ENCODE measurements around the gene APOL2.
"Not testable (repeated sequence)": the region's sequence is repeated elsewhere in the genome, so short reads cannot be mapped to it uniquely, and the experiment has no call there.

Gene APOL2

DNA sequence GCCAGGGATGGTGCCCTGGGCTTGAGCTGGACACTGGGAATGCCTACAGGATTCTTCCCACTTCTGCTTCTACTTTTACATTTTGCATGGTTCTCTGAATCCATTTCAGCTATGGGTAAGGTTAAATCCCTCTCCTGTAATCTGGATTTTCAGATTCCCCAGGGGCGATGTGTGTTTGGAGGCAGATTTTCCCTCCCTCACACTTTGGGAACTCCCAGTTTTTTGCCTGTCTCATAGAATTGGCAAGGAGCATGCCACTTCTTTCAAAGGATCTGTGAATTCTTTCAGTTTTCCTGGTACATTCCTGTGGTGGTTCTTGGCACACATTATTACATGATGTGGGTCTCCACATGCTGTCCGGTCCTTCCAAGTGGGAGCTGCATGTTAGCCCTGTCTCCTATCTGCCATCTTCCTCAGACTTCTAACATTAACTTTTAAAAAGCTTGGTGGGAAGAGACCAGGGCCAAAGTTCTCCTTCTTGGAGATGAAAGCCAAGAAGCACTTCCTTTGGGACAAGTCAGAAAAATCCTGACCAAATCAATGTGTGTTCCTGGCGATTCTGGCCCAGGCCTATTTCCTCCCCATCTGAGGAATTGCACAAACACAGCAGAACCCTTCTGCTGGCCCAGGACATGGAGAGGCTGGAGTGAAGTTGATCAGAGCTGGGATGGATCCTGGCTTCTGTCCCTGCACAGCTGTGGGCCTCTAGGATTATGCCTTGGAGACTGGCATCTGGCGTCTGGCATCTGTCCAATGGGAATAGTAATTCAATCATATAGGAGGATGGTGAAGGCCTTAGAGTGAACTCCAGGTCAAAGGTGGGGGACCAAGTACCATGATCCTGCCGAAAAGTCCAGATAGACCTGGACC is 5.4 kb upstream of the APOL2 start:
- no peak for DNase-seq (ENCODE audit: low read depth in 2 of 3, low spot score in 2 of 3)

DNA sequence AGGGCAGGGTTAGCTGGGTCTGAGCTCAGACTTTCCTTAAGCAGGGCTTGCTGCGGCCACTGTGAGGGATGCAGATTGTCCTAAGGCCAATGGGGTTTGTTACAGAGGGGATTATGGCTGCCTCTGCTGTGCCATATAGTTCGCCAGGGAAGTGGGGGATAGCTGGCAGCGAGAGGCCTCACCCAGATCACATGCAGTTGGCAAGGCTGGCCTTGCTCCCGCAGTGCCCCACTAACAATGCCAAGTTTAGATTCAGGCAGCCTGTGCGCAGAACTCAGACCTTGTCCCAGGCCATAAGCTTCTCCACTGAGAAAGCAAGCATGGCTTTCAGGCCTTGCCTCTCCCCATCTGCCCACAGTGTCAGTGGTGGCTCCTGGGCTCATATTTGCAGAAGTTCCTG is 4.7 kb upstream of the APOL2 start:
- no peak for DNase-seq (ENCODE audit: low read depth in 2 of 3, low spot score in 2 of 3)

DNA sequence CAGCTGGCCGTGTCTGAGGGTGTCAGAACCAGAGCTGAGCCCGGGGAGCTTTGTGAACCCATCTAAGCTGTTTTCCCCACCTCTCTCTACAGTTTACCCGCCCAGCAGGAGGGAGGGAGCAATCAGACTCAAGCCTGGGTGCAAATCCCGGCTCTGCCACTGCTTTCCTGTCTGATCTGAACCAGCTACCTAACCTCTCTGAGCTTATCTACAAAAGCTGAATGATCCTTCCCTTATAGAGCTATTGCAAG is 252 bp downstream of the APOL2 start:
- DNase-seq (ENCODE audit: low read depth in 2 of 3, low spot score in 2 of 3): no peak

DNA sequence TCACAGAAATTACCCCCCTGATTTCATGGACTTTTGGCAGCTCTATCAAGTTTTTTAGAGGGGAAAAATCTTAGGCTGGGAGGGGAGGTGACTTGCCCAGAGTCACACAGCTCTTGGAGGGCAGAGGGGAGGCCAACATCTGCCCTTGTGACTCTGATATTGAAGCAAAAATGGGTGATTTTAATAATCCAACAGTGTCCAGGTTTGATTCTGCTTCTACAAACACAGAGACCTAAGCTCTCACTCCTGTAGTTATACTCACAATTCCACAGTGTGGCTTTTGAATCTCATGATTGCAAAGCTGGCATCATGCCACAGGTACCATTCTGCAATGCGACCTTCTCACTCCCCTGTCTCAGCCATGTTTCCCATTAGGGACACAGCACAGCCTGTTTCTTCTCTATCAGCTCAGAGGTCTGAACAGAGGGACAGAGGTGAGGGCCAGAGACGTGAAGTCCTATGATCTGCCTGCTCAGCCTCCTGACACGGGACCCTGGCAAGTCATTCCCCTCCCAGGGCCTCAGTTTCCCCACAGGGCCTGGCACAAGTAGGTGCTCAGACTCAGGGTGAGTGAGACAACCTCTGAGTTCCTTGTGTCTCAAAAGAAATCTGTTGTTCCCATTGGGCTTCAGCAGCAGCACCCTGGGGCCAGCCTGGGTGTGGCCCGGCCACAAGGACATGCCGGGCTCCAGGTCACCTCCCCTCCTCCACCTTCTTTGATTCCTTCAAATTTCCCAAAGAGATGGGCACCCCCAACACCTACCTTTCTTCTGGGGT is 766 bp downstream of the APOL2 start:
- DNase-seq (ENCODE audit: low read depth in 2 of 3, low spot score in 2 of 3): no peak

DNA sequence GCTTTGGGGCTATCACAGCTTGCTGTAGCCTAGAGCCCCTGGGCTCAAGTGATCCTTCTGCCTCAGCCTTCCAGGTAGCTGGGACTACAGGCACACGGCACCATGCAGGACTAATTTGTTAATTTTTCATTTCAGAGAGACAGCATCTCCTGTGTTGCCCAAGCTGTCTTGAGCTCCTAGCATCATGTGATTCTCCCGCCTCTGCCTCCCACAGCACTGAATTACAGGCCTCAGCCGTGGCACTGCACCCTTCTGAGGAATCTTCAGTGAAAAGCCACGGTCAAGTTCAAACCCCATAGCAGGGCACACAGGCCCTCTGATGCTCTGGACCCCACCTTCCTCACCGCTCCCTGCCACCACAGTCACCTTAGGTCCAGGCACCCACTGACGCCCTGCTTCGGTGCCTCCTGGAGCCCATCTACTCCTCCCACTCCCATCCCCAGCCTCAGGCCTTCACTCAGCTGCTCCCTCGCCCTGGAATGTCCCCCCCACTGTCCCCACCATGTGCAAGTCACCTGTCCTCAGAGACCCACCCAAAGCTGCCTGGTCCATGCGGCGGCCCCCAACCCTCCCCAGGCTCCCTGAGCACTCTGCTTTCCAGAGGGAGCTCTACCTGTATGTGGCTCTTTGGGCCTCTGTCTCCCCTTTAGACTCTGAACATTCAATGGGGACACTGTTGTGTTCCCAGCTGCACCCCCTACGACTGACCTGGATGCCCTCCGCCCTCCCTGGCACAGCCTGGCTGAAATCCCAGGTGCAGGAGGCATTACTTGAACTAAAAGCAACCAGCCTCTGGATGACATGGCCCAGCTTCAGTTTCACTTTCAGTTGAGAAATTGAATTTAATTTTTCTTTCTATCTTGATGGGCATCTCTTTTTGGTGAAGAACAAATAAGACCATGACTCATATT is 1.6 kb downstream of the APOL2 start:
- no peak for DNase-seq (ENCODE audit: low read depth in 2 of 3, low spot score in 2 of 3)

DNA sequence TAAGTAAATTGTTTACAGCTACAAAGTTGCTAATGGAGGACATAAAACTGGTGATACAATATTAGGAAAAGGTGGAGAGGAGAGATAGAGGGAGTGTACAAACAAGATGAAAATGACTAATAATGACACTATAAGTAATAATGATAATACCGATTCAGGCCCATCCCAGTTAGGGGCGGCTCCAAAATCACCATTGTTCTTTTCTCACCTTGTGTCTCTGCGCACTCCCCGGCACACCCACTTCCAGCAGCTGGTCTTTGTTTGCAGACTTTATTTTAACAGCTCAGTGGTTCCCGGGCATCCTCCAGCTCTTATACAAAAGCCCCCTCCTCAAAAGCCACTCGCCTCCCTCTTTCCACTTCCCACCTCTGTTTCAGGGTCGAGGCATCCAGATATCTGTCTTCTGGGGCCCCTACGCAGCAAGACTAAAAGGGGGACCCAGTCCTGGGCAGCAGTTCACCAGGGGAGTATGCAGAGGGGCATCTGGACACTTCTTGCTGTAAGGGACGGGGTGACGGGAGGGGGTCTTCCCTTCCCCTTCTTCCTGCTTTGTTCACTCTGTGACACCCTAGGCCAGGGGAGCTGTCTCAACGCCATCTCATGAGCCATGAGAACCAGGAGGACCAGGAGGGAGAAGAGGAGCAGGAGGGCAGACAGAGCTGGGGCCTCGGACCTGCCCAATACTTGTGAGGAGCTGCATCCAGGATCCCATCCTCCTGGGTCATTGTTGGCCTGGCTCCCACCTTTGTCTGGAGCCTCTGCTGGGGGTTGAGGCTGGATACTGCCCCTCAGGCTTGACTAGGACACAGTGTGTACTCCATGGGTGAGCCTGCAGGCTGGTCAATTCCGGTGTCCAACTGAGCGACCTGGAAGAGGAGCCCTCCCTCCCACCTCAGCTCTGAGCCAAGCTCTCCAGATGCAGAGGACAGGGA is 2.7 kb downstream of the APOL2 start:
- no peak for DNase-seq (ENCODE audit: low read depth in 2 of 3, low spot score in 2 of 3)

DNA sequence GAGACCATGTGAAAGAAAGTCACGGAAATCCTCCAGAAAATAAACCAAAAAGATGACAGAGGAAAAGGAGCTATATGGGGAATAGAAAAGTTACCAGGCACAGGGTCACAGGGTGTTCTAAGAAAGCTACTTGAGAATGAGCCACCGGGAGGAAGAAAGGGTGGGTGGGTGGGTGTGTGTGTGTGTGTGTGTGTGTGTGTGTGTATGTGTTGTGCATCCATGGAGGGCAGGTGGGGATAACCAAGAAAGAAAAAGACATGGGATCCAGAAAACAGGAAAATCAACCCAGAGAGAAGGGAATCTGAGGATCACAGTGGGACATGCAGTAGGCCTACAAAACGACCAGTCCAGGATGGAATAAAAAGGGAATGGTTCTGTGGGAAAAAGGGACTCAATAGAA is 3.7 kb downstream of the APOL2 start:
- no peak for DNase-seq (ENCODE audit: low read depth in 2 of 3, low spot score in 2 of 3)

DNA sequence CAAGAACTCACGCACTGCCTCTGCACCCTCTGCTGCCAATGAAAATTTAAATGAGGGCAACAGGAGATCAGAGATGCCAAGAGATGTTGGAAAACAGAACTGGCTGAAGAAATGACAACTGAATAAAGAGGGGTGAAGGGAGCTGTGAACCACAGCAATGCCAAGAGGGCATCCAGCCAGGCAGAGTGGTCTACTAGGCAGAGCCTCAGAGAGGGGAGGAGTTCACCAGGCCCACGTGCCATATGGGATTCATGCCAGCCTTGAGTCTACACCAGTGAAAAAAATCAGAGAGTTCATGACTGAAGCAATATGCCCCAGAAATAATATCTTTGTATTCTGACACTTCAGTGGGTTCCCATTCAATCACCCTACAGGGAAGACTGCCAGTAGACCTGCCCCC is 4.4 kb downstream of the APOL2 start:
- DNase-seq (ENCODE audit: low read depth in 2 of 3, low spot score in 2 of 3): no peak

DNA sequence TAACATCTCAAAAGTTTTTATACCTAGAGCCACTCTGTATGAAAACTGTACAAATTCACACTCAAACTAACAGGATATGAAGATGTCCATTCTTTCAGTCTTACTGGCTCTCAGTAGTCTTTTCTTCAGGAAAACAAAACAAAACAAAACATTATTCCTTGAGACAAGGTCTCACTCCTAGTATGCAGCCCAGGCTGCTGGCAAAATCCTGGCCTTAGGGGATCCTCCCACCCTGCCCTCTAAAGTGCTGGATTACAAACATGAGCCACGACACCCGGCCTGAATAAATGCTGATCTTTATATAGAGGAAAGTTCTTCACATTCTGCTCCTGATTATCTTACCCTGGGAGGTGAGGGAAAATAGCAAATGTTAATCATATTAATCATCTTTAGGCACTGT is 5.1 kb downstream of the APOL2 start:
- no peak for DNase-seq (ENCODE audit: low read depth in 2 of 3, low spot score in 2 of 3)

DNA sequence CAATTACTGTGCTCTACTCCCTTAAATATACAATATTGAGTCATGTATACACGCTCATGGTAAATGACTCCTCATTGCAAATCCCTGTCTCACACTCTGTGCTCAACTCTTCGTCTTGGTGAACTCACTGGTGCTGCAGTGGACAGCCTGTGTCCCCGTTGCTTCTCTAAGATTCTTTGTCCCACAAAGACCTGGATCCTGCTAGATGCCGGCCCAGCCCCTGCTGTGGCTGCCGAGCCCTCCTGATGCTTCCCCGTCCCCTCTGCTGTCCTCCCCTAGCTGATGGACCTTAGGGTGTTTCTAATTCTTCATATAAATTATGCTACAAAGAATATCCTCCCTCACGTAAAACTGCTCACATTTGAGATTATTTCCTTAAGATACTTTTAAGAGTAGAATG is 5.5 kb downstream of the APOL2 start:
- DNase-seq (ENCODE audit: low read depth in 2 of 3, low spot score in 2 of 3): no peak

DNA sequence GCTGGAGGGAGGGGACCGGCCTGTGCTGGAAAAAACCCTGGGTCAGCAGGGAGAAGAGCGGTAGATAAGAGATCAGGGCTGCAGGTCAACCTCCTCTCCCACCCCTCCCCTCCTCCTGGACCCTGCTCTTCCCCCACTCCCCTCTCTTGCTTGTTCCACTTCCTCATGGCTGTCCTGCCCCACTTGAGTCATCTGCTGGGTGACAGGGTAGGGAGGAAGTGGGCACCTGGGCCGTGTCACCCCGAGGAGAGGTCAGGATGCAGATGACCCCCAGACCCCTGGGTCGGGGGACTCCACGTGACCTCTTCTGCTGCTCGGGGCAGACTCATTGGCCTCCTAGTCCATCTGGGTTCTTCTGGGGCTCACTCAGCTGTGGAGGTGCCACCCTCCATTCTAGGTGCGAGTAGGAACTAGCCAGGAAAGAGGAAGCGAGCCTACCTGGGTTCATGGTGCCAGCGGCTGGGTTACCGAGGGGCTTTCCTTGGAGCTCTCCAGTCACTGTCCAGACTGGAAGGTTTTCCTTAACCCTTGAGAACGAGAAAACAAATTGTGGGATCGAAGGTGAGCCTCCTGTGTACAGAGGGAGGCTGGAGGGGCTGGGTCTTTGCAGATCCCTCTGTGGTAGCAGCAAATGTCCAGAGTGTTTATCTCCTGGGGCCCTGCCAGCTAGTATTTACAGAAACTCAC is 6.5 kb downstream of the APOL2 start:
- DNase-seq (ENCODE audit: low read depth in 2 of 3, low spot score in 2 of 3): no peak

DNA sequence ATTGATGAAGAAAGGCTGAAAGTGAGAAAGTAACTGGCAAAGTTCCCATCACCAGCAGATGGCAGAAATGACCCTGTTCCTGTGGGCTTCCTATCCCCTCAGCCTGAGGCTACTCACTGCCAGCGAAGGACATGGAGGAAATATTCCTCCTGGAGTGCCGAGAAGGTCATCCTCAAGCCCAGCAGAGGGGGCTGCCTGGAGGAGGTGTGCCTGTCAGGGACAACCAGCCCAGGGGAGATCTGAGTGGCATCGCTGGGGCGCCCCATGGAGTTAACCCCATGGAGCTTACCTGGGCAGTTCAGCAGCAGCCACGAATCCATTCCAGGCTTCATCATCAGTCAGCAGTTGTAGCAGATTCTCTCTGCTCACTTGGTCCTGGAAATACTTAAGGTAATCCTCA is 8.3 kb downstream of the APOL2 start:
- DNase-seq (ENCODE audit: low read depth in 2 of 3, low spot score in 2 of 3): not testable (repeated sequence)

DNA sequence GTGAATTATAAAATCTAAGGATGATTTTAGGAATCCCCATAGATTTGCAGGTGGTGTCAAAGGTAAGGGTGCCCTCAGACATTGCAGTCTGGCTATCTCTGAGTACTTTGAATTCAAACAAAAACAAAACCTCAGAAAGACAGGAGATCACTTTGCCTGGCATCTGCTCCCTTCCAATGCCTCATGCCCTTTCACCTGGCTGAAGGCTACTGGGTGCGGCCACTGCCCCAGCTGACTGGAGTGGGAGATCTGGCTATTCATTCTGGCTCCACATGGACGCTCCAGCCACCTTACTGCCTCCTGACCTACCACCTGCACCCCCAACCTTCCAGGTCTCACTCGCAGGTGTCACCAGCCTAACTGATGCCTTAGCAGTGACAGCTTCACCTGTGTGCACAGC is 9.7 kb downstream of the APOL2 start:
- DNase-seq (ENCODE audit: low read depth in 2 of 3, low spot score in 2 of 3): not testable (repeated sequence)

DNA sequence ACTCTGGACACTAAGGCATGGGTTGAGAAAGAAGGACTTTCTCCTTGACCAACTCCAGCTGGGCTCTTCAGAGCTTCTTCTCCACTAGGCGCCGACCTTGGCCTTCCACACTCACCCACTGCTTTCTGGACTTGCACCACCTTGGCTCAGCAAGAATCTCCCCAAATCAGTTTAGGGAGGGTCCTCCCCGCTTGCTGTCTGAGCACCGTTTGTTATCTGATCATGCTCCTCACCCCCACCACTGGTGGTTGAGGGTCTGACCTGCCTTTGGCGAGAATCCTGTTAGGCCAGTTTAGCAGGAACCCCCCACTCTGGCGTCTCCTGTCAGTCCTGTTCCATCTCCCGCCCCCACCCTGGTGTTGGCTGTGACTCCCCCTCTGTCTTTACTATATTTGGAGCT is 10.4 kb downstream of the APOL2 start:
- no peak for DNase-seq (ENCODE audit: low read depth in 2 of 3, low spot score in 2 of 3)

DNA sequence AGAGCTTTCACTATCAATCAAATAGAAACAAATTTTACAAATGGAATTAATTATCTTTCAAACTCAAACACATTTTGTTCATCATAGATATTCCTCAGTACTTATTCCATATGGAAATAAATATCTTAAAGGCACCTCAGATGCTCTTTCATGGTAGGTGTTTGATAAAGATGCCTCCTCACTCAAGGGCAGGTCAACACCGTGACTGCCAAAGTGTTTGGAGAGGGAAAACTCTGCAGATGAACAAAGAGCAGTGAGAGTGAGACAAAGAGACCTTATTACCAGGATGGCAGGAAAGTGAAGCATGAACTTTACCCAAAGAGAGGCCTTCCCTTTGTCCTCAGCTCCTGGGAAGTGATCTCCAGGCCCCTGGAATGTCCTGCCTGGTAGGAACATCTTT is 11.0 kb downstream of the APOL2 start:
- not testable (repeated sequence) for DNase-seq (ENCODE audit: low read depth in 2 of 3, low spot score in 2 of 3)

DNA sequence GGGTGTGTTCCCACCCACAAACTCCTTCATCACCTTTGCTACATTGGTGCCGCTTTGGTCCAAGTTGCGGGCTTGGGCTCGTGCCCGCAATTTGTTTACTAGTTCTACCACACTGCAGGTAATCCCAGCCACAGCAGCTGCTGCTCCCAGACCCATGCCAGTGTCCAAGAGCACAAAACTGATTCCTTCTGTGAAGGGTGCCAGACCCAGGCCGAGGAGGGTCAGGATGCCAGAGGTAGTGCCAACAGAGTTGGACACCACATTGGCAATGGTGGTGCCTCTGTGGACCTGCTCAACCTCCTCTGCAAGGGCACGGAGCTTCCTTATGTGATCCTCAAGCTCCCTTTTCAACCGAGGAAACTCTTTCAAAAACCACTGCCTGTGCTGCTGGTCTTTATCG is 11.5 kb downstream of the APOL2 start:
- no peak for DNase-seq (ENCODE audit: low read depth in 2 of 3, low spot score in 2 of 3)

DNA sequence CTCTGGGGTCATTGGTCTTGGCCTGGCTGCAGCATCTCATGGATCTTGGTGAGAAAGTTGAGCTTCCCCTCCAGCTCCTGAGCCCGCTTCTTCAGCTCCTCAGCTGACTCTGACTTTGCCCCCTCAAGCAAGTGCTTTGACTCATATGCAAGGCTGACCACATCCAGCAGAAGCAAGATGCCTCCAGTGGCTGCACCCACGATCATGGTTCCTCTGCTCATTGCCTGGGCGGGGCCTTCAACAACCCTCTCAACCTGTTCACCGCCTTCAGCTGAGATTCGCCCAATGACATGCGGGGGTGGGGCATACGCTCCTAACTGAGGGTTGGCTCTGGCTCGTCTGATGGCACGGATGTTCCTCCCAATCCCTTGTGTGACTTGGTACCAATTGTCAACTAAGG is 11.9 kb downstream of the APOL2 start:
- no peak for DNase-seq (ENCODE audit: low read depth in 2 of 3, low spot score in 2 of 3)

DNA sequence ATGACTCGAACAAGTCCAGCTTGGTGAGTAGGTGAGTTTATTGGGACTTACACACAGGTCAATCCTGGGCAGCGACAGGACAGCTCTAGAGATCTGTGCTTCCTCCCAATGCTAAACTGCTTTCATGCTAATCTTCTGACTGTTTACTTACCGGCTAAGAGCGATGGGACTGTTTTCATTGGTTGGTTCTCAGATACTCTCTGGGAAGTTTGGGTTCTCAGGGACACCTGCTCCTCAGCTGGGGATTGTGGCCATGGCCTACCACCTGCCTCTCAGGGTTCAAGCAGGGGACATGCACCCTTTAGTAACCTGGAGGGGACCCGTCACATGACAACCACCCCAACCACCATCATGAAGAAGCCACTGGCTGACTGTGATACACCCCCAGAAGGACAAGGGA is 13.1 kb downstream of the APOL2 start:
- DNase-seq (ENCODE audit: low read depth in 2 of 3, low spot score in 2 of 3): no peak

DNA sequence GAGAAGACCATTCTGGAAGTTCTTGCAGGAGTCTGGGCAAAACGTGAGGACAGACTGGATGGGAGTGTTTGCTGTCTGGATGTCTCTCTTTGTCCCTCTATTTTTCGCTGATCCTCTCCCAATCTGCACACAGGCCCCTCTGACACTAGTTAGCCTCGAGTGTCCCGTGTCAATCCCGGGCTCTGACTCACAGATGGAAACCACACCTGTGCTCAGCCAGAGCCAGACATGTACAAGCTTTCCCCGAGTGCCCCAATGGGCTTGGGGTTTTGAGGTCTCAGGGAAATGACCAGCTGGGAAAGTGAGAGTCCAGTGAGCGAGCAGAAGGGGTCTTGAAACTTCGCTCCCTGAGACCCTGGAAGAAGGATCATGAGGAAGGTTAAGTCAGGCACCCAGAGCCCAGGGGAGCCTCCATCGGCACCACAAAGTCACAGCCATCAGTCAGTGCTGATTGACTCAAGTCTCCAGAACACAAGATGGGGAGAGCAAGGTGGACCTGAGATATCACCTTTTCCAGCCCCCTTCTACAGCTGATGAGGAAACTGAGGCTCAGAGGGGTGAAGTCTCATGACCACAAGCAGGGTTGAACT is 13.9 kb downstream of the APOL2 start:
- DNase-seq (ENCODE audit: low read depth in 2 of 3, low spot score in 2 of 3): no peak

DNA sequence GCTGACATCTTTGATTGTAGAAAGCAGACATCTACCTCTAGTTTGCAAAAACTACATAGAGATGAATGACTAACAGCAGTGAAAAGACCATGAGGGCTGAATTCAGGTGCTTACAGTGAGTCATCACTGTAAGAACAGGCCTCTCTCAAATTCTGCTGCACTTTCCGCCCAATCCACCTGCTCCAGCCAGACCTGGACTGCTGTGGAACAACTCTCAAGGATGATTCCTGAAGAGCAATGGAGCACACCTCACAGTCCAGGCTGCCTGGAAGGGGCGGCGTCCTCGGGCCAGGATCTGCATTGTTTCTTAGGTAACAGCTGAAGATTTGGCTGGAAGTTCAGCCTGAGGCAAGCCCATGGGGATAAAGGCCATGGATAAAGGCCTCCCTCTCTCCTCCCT is 15.1 kb downstream of the APOL2 start:
- DNase-seq (ENCODE audit: low read depth in 2 of 3, low spot score in 2 of 3): no peak

Measured in activated CD8-positive, alpha-beta memory T cell treated with anti-CD3 and anti-CD28 coated beads for 48 hours (primary cell).